ENCODE measurements around the gene FRMD1.
"Not testable (repeated sequence)": the region's sequence is repeated elsewhere in the genome, so short reads cannot be mapped to it uniquely, and the experiment has no call there.

The FRMD1 gene

DNA sequence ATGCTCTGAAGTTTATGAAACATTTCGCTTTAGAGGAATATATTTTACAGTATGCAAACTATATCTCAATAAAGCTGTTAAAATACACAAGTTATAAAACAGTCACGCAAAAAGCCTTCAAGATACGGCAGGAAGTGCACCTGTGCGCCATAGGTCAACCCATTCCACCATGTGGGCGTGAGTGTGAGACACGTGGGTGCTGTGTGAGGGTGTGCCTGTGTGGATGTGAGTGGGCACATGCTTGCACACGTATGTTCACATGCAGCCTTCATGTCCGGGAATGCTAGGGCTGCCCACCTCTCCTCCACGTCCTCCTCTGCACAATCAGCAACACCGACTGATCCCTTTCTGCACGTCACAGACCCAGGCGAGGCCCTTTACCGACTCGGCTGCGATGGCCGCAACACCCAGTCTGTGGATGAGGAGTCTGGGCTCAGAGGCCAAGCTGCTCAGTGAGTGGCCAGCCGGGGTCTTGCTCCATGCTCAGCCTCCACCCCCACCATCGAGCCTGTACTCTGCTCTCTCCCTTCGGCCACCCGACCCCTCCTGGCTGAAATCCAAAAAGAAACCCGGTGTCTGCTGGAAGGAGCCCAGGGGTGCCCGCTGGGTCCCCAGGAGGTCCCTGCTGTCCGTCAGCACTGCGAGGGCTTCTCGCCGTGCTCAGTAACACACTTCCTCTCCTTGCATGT is 3.0 kb upstream of the FRMD1 start:
- no peak overlapping the region for H3K27ac ChIP-seq (ENCODE audit: low read depth, low read length)
- H3K4me3 ChIP-seq (ENCODE audit: low read depth in 1 of 5, low read length in 5 of 5) = no peak overlapping the region
- no peaks in the 10 kb centered on the region for H3K36me3 ChIP-seq (ENCODE audit: control insufficient read depth in 5 of 5, insufficient read depth in 5 of 5, low read length in 5 of 5)
- H3K9ac ChIP-seq (ENCODE audit: low read length in 5 of 5) = no peak overlapping the region
- no peaks in the 10 kb centered on the region for H3K9me3 ChIP-seq (ENCODE audit: control insufficient read depth in 5 of 5, low read length in 5 of 5)
- peaks cover 2 to 43% (median 27%) of the 10 kb centered on the region in 5 donors for H3K4me1 ChIP-seq (ENCODE audit: control insufficient read depth in 5 of 5, insufficient read depth in 5 of 5, low read length in 5 of 5)
- H3K27me3 ChIP-seq (ENCODE audit: control insufficient read depth in 5 of 5, insufficient read depth in 4 of 5, low read length in 5 of 5) = peaks cover 0 to 2% (median 0%) of the 10 kb centered on the region in 5 donors

- peaks cover 2 to 43% (median 27%) of the 10 kb centered on the region in 5 donors for H3K4me1 ChIP-seq (ENCODE audit: control insufficient read depth in 5 of 5, insufficient read depth in 5 of 5, low read length in 5 of 5)
- H3K27ac ChIP-seq (ENCODE audit: low read depth, low read length) = no peak overlapping the region
- H3K9ac ChIP-seq (ENCODE audit: low read length in 5 of 5) = no peak overlapping the region
- no peak overlapping the region for H3K4me3 ChIP-seq (ENCODE audit: low read depth in 1 of 5, low read length in 5 of 5)
- no peaks in the 10 kb centered on the region for H3K9me3 ChIP-seq (ENCODE audit: control insufficient read depth in 5 of 5, low read length in 5 of 5)
- H3K27me3 ChIP-seq (ENCODE audit: control insufficient read depth in 5 of 5, insufficient read depth in 4 of 5, low read length in 5 of 5) = peaks cover 0 to 2% (median 0%) of the 10 kb centered on the region in 5 donors
- peaks cover 0 to 2% (median 0%) of the 10 kb centered on the region in 5 donors for H3K36me3 ChIP-seq (ENCODE audit: control insufficient read depth in 5 of 5, insufficient read depth in 5 of 5, low read length in 5 of 5)
Observed at GRCh38 chr6:168080393-168081077, 1.5 kb upstream of the FRMD1 start.

GRCh38 chr6:168078175-168078942 is 653 bp downstream of the FRMD1 start:
- Histone ChIP-seq H3K9me3 (ENCODE audit: control insufficient read depth in 5 of 5, low read length in 5 of 5) (peaks cover 0 to 3% (median 0%) of the 10 kb centered on the region in 5 donors), H3K9ac (ENCODE audit: low read length in 5 of 5) (peak overlapping the region in 3 of 5 donors; percentile 15 to 65 (median 43)), H3K4me3 (ENCODE audit: low read depth in 1 of 5, low read length in 5 of 5) (peak overlapping the region; percentile 62 to 79 (median 66)), H3K4me1 (ENCODE audit: control insufficient read depth in 5 of 5, insufficient read depth in 5 of 5, low read length in 5 of 5) (peaks cover 2 to 40% (median 27%) of the 10 kb centered on the region in 5 donors), H3K27ac (ENCODE audit: low read depth, low read length) (peak overlapping the region; percentile 6), H3K36me3 (ENCODE audit: control insufficient read depth in 5 of 5, insufficient read depth in 5 of 5, low read length in 5 of 5) (peaks cover 0 to 24% (median 15%) of the 10 kb centered on the region in 5 donors), H3K27me3 (ENCODE audit: control insufficient read depth in 5 of 5, insufficient read depth in 4 of 5, low read length in 5 of 5) (peaks cover 0 to 2% (median 0%) of the 10 kb centered on the region in 5 donors)

DNA sequence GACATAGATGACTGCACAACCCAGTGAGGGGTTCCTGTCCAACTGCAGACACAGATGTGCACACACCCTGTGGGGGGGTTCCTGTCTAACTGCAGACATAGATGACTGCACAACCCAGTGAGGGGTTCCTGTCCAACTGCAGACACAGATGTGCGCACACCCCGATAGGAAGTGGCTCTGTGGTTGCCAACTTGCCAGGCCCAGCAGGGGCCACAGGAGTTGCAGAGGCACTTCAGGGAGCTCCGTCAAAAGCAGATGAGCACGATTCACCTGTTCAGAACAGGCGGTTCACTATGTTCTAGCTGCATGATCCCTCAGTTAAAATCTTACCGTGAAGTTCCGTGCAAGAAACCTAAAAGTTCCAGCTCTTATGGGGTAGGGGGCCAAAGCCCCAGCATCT is 1.6 kb downstream of the FRMD1 start:
- Histone ChIP-seq H3K4me1 (ENCODE audit: control insufficient read depth in 5 of 5, insufficient read depth in 5 of 5, low read length in 5 of 5) (peaks cover 2 to 30% (median 26%) of the 10 kb centered on the region in 5 donors), H3K36me3 (ENCODE audit: control insufficient read depth in 5 of 5, insufficient read depth in 5 of 5, low read length in 5 of 5) (peaks cover 0 to 24% (median 15%) of the 10 kb centered on the region in 5 donors), H3K4me3 (ENCODE audit: low read depth in 1 of 5, low read length in 5 of 5) (peak overlapping the region in 2 of 5 donors; percentile 76 to 79)
- not testable (repeated sequence) for H3K27me3 ChIP-seq (ENCODE audit: control insufficient read depth in 5 of 5, insufficient read depth in 4 of 5, low read length in 5 of 5); H3K9me3 ChIP-seq (ENCODE audit: control insufficient read depth in 5 of 5, low read length in 5 of 5); H3K9ac ChIP-seq (ENCODE audit: low read length in 5 of 5); H3K27ac ChIP-seq (ENCODE audit: low read depth, low read length)

- Histone ChIP-seq H3K9me3 (ENCODE audit: control insufficient read depth in 5 of 5, low read length in 5 of 5) (peaks cover 0 to 3% (median 0%) of the 10 kb centered on the region in 5 donors), H3K9ac (ENCODE audit: low read length in 5 of 5) (no peak overlapping the region), H3K4me1 (ENCODE audit: control insufficient read depth in 5 of 5, insufficient read depth in 5 of 5, low read length in 5 of 5) (peaks cover 2 to 29% (median 26%) of the 10 kb centered on the region in 5 donors), H3K27me3 (ENCODE audit: control insufficient read depth in 5 of 5, insufficient read depth in 4 of 5, low read length in 5 of 5) (no peaks in the 10 kb centered on the region), H3K36me3 (ENCODE audit: control insufficient read depth in 5 of 5, insufficient read depth in 5 of 5, low read length in 5 of 5) (peaks cover 0 to 24% (median 15%) of the 10 kb centered on the region in 5 donors), H3K27ac (ENCODE audit: low read depth, low read length) (no peak overlapping the region), H3K4me3 (ENCODE audit: low read depth in 1 of 5, low read length in 5 of 5) (no peak overlapping the region)
Observed at GRCh38 chr6:168075787-168076202, 3.2 kb downstream of the FRMD1 start.

DNA sequence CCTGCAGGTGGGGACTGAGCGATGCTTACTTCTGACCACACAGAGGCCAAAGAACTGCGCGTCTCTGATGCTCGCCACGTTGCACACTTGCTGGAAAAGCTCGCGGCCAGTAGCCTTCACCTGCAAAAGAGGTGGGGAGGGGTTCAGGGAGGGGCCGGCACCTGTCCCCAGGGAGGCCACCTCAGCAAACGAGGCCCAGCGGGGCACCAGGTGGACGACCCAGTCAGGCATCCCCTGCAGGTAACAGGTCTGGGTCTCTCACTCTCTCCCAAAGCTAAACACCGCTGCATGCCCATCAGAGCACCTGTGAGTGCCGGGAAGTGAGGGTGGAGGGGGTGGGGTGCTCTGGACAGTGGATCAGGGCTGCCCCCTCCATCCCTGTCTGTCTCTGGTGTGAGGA is 3.8 kb downstream of the FRMD1 start:
- Histone ChIP-seq H3K9ac (ENCODE audit: low read length in 5 of 5) (no peak overlapping the region), H3K27ac (ENCODE audit: low read depth, low read length) (no peak overlapping the region), H3K4me3 (ENCODE audit: low read depth in 1 of 5, low read length in 5 of 5) (no peak overlapping the region), H3K27me3 (ENCODE audit: control insufficient read depth in 5 of 5, insufficient read depth in 4 of 5, low read length in 5 of 5) (no peaks in the 10 kb centered on the region), H3K9me3 (ENCODE audit: control insufficient read depth in 5 of 5, low read length in 5 of 5) (peaks cover 0 to 3% (median 0%) of the 10 kb centered on the region in 5 donors), H3K4me1 (ENCODE audit: control insufficient read depth in 5 of 5, insufficient read depth in 5 of 5, low read length in 5 of 5) (peaks cover 2 to 29% (median 26%) of the 10 kb centered on the region in 5 donors), H3K36me3 (ENCODE audit: control insufficient read depth in 5 of 5, insufficient read depth in 5 of 5, low read length in 5 of 5) (peaks cover 0 to 24% (median 15%) of the 10 kb centered on the region in 5 donors)

DNA sequence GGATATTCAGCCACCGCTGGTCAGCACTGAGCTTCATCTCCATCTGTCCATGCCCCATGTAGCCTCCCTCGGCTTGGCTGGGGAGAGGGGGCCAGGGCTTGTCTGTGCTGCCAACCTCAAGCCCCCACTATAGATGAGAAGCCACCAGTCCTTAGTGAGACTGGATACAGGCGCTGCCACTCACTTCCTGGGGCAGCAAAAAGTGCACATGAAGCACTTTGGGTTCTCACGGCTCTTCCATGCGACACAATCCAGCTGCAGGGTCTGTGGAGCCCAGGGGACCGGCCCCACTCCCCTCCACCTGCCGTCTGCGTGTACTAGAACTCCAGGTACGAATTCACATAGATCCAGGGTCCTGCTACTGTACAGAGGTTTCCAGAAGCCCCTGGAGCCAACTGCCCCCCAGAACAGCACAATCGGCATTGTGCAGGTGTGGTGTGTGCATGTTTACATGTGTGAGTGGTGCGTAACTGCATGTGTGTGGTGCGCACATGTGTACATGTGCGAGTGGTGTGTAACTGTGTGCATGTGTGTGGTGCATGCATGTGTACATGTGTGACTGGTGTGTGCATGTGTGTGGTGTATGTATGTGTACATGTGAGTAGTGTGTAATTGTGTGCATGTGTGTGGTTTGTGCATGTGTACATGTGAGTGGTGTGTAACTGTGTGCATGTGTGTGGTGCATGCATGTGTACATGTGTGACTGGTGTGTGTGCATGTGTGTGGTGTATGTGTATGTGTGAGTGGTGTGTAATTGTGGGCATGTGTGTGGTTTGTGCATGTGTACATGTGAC is 4.9 kb downstream of the FRMD1 start:
- H3K36me3 ChIP-seq (ENCODE audit: control insufficient read depth in 5 of 5, insufficient read depth in 5 of 5, low read length in 5 of 5) = peaks cover 0 to 24% (median 15%) of the 10 kb centered on the region in 5 donors
- H3K4me3 ChIP-seq (ENCODE audit: low read depth in 1 of 5, low read length in 5 of 5) = no peak overlapping the region
- H3K27me3 ChIP-seq (ENCODE audit: control insufficient read depth in 5 of 5, insufficient read depth in 4 of 5, low read length in 5 of 5) = no peaks in the 10 kb centered on the region
- peaks cover 0 to 3% (median 0%) of the 10 kb centered on the region in 5 donors for H3K9me3 ChIP-seq (ENCODE audit: control insufficient read depth in 5 of 5, low read length in 5 of 5)
- no peak overlapping the region for H3K9ac ChIP-seq (ENCODE audit: low read length in 5 of 5)
- peaks cover under 1 to 19% (median 18%) of the 10 kb centered on the region in 5 donors for H3K4me1 ChIP-seq (ENCODE audit: control insufficient read depth in 5 of 5, insufficient read depth in 5 of 5, low read length in 5 of 5)
- no peak overlapping the region for H3K27ac ChIP-seq (ENCODE audit: low read depth, low read length)

DNA sequence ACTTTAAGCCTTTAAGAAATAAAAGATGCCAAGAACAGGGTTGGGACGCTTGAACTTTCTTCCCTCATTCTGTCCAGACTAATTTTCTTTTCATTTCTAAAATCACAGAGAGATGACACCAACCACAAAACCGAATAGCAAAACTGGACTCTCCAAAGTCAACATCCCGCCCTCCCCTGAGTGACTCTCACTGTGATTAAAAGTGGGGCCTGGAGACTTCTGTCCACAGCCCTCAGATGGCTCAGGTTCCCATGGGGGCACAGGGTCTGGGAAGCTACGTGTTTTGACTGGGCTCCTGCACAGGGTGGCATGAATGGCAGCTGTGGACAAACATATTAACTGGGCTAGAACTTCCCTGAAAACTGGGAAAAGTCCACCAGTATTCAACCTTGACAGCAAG is 6.3 kb downstream of the FRMD1 start:
- Histone ChIP-seq H3K4me3 (ENCODE audit: low read depth in 1 of 5, low read length in 5 of 5) (no peak overlapping the region), H3K4me1 (ENCODE audit: control insufficient read depth in 5 of 5, insufficient read depth in 5 of 5, low read length in 5 of 5) (peaks cover 0 to 5% (median 4%) of the 10 kb centered on the region in 5 donors), H3K9ac (ENCODE audit: low read length in 5 of 5) (no peak overlapping the region), H3K9me3 (ENCODE audit: control insufficient read depth in 5 of 5, low read length in 5 of 5) (peaks cover 0 to 3% (median 0%) of the 10 kb centered on the region in 5 donors), H3K27me3 (ENCODE audit: control insufficient read depth in 5 of 5, insufficient read depth in 4 of 5, low read length in 5 of 5) (no peaks in the 10 kb centered on the region), H3K27ac (ENCODE audit: low read depth, low read length) (no peak overlapping the region), H3K36me3 (ENCODE audit: control insufficient read depth in 5 of 5, insufficient read depth in 5 of 5, low read length in 5 of 5) (peaks cover 0 to 24% (median 15%) of the 10 kb centered on the region in 5 donors)

DNA sequence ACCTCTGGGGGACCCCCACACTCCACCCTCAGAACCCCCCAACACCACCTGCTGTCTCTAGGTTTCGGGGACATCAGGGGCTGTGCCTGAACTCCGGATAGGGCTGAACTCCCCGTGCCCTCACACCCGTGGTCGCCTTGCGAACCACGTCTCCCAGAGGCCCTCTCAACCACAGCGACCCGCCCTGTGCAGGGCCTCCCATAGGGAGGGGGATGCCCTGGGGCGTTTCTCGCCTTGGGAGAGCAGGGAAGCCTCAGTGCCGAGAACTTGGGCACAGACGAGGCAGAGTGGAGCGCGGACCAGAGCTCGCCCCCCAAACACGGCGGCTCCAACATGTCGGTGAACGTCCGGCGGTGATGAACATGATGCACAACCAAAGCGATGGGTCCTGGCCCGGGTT is 6.8 kb downstream of the FRMD1 start:
- H3K4me3 ChIP-seq (ENCODE audit: low read depth in 1 of 5, low read length in 5 of 5) = no peak overlapping the region
- H3K36me3 ChIP-seq (ENCODE audit: control insufficient read depth in 5 of 5, insufficient read depth in 5 of 5, low read length in 5 of 5) = peaks cover 0 to 27% (median 15%) of the 10 kb centered on the region in 5 donors
- no peak overlapping the region for H3K27ac ChIP-seq (ENCODE audit: low read depth, low read length)
- H3K9ac ChIP-seq (ENCODE audit: low read length in 5 of 5) = no peak overlapping the region
- H3K27me3 ChIP-seq (ENCODE audit: control insufficient read depth in 5 of 5, insufficient read depth in 4 of 5, low read length in 5 of 5) = no peaks in the 10 kb centered on the region
- H3K9me3 ChIP-seq (ENCODE audit: control insufficient read depth in 5 of 5, low read length in 5 of 5) = peaks cover 0 to 3% (median 0%) of the 10 kb centered on the region in 5 donors
- peaks cover 0 to under 1% (median 0%) of the 10 kb centered on the region in 5 donors for H3K4me1 ChIP-seq (ENCODE audit: control insufficient read depth in 5 of 5, insufficient read depth in 5 of 5, low read length in 5 of 5)
